Neural cell (in vitro differentiated cells): ENCODE results near the gene TIMM13.

Experiments
- CTCF ChIP-seq: fragments of 450-650 bp; IDR thresholded peaks from 2 replicates; pipeline ENCODE4 v1.5.1; 2014; ENCODE audit warnings: antibody characterized with exemption, mild to moderate bottlenecking, moderate library complexity; ENCODE audit not compliant: poor library complexity, severe bottlenecking
- EP300 ChIP-seq: fragments of 450-650 bp; conservative IDR thresholded peaks from 2 replicates; pipeline ENCODE4 v1.6.1; 2014; ENCODE audit warnings: antibody characterized with exemption, mild to moderate bottlenecking, moderate library complexity; ENCODE audit not compliant: poor library complexity, severe bottlenecking
- EZH2 ChIP-seq: fragments of 200-600, 300-800 bp; shearing (Covaris generic), sonication (generic); IDR thresholded peaks from 2 replicates; pipeline ENCODE4 v1.6.1; 2014; ENCODE audit warnings: antibody characterized with exemption, low read length, borderline replicate concordance, mild to moderate bottlenecking; ENCODE audit not compliant: insufficient read depth, poor library complexity, severe bottlenecking
- MXI1 ChIP-seq: fragments of 450-650 bp; conservative IDR thresholded peaks from 2 replicates; pipeline ENCODE4 v1.6.1; 2014; ENCODE audit warnings: antibody characterized with exemption, mild to moderate bottlenecking; ENCODE audit not compliant: poor library complexity, severe bottlenecking
- REST ChIP-seq: IDR thresholded peaks from 2 replicates; pipeline ENCODE4 v1.6.1; 2012; ENCODE audit warnings: borderline replicate concordance

- TF ChIP-seq EP300 (no peak), EZH2 (no peak), CTCF (no peak), REST (no peak), MXI1 (no peak)
Measured at GRCh38 chr19:2431318-2432055, 4.1 kb upstream of the TIMM13 start.
